Measurements from ENCODE around the gene MAP3K13.

DNA sequence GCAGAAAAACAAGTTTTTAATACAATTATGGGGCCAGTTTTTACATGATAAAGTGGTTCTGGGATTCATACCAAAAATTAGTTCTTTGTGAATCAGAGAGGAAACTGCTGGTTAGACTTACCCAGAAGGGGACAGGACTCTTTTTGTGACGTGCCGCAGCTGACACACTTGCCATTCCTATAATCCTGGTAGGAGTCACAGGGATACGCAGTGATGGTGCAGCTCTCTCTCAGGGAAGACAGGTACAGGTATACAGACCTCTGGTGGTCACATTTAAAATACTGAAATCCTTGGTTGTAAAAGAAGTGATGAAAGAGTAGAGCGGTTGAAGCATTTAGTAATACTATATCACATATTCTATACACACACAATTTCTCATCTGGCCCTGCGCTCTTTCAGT, 156.1 kb downstream of the MAP3K13 start:
- TF ChIP-seq EZH2 (IDR thresholded peaks at IDR 0.05) (no peak), POLR2AphosphoS5 (IDR thresholded peaks at IDR 0.05; ENCODE audit: borderline replicate concordance, low read depth, low read length) (no peak), FOXP2 (optimal IDR thresholded peaks at IDR 0.05; ENCODE audit: control extremely low read depth, extremely low read length, insufficient read depth) (no peak)
